Measurements from ENCODE around the gene RUVBL2.

RUVBL2 gene

DNA sequence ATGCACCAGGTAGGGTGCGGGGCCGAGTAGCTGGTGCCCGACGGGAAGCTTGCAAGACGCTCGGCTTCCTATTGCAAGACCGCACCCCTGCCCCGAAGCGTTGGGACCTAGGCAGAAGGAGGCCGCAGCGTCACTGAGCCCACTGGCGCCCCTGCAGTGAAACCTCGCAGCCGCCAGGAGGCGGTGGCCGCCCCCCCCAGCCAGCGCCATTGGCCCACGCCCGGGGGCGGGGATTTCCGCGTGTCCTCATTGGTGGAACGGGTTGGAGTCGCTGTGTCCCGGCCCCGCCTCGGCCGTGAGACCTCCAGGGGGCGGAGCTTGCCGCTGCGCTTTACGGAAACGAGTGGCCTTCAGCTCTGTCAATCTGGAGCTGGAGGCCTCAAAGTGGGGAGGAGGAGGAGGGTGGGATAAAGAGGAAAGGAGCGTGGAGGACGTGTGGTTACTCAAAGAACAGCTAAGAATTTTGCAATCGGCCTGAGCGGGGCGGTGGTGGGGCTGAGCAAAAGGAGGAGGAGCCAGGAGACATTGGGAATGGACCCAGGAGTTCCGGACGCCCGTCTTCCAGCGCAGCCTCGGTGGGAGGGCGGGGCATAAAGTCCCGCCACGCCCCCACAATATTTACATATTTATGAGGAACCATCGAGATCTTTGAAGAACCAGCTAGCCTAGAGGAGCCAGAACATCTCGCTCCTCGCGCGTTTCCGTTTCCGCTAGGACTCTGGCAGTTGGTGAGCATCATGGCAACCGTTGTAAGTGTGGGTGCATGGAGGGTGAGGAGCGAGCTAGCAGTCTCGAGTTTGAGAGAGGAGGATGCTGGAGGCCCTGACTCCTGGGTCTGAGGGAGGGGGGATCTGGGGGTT lies at the start of gene RUVBL2, which contains the start of gene GYS1:
Gene RUVBL2 (plus strand): TSS at position 713 of the 860 bp plus-strand sequence. CDS start 25 bp downstream, at position 738.
Gene GYS1 (minus strand): TSS at position 135 of the 860 bp plus-strand sequence. CDS start 197 bp downstream, outside the sequence.
- no peak for TF ChIP-seq GATA2 (IDR thresholded peaks at IDR 0.05; ENCODE audit: low read depth, low read length)
- TF ChIP-seq GATA3 (IDR thresholded peaks at IDR 0.05; ENCODE audit: low read depth, low read length), result no peak

DNA sequence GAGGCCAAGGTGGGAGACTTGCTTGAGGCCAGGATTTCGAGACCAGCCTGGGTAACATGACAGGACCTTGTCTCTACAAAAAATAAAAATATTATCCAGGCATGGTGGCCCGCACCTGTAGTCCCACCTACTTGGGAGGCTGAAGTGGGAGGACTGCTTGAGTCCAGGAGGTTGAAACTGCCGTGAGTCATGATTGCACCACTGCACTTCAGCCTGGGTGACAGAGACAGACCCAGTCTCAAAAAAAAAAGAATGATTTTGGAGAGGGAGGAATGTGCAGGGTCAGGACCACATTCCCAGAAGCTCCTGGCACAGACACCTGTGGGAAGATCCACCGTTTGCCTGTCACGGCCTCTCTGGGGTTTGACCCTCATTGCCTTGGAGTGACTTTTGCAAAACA lies 48.3 kb upstream of the RUVBL2 start:
- TF ChIP-seq GATA3 (IDR thresholded peaks at IDR 0.05; ENCODE audit: low read depth, low read length) (no peak), GATA2 (IDR thresholded peaks at IDR 0.05; ENCODE audit: low read depth, low read length) (no peak)

DNA sequence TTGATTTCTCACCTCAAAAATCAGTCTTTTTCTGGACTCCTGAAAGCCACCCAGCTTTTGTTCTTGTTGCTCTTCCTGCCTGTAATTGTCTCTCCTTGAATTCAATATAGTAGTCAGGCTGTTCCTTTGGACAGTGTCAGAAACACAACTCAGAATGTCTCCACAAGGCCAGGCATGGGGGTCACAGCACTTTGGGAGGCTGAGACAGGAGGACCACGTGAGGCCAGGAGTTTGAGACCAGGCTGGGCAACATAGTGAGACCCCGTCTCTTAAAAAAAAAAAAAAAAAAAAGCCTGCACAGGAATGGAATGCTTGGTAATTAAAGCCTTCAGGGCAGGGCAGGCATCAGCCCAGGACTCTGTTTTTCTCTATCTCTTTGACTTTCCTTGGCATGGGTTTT lies 47.9 kb upstream of the RUVBL2 start:
- TF ChIP-seq GATA2 (IDR thresholded peaks at IDR 0.05; ENCODE audit: low read depth, low read length) (no peak), GATA3 (IDR thresholded peaks at IDR 0.05; ENCODE audit: low read depth, low read length) (no peak)

DNA sequence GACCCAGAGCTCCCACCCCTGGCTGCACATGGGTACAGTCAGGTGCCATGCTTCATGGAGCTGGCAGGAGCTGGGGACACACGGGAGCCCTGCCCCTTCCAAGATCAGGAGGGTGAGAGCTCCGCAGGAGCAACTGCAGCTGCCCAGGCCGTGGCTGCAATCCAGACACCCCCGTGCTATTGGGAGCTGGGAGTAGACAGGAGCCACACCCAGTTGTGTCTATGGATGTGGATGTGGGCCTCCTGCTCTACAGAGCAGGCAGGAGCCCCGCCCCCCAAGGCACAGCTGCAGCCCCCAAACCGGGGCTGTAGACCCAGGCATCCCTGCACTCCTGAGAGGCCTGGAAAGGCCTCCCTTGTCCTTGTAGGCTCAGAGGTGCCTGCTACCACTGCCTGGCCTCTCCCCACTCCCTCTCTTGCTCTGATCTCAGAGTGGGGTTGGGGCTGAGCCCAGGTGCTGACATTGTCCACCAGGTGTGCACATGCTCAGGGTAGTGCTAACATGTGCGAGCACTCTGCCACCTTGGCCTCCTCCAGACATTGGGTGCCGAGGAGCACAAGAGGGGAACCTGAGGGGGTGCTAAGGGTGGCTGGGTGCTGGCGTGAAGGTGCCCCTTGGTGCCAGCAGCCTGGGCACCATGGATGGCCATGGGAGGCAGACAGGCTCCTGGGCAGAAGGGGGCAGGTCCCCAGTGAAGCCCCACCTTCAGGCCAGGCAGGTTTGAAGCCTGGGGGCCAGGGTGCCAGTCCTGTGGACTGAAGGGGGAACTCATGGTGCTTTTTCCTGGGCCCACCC lies 47.0 kb upstream of the RUVBL2 start:
- TF ChIP-seq GATA3 (IDR thresholded peaks at IDR 0.05; ENCODE audit: low read depth, low read length) (no peak), GATA2 (IDR thresholded peaks at IDR 0.05; ENCODE audit: low read depth, low read length) (no peak)

DNA sequence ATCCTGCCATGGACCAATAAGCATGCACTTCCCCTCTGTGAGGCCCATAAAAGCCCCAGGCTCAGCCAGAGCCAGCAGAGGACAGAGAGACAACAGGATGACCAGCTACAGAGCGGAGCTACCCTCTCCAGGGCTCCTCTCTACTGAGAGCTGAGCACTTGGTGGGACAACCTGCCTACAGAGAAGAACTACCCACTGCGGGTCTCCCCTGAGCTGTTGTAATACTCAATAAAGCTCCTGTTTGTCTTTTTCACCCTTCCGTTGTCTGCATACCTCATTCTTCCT lies 46.5 kb upstream of the RUVBL2 start:
- TF ChIP-seq GATA2 (IDR thresholded peaks at IDR 0.05; ENCODE audit: low read depth, low read length) (no peak), GATA3 (IDR thresholded peaks at IDR 0.05; ENCODE audit: low read depth, low read length) (no peak)

DNA sequence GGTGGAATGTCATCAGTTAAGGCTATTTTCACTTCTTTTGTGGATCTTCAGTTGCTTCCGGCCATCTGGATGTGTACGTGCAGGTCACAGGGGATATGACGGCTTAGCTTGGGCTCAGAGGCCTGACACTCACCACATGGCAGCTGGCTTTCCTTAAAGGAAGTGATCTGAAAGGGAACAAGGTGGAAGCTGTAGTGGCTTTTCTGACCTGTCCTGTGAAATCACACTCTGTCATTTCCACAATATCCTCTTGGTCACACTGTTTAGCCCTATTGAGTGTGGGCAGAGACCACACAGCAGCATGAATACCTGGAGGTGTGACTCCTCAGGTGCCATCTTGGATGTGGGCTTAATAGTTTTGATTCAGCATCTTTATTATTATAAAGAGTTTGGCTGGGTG lies 43.5 kb upstream of the RUVBL2 start:
- no peak for TF ChIP-seq GATA2 (IDR thresholded peaks at IDR 0.05; ENCODE audit: low read depth, low read length)

DNA sequence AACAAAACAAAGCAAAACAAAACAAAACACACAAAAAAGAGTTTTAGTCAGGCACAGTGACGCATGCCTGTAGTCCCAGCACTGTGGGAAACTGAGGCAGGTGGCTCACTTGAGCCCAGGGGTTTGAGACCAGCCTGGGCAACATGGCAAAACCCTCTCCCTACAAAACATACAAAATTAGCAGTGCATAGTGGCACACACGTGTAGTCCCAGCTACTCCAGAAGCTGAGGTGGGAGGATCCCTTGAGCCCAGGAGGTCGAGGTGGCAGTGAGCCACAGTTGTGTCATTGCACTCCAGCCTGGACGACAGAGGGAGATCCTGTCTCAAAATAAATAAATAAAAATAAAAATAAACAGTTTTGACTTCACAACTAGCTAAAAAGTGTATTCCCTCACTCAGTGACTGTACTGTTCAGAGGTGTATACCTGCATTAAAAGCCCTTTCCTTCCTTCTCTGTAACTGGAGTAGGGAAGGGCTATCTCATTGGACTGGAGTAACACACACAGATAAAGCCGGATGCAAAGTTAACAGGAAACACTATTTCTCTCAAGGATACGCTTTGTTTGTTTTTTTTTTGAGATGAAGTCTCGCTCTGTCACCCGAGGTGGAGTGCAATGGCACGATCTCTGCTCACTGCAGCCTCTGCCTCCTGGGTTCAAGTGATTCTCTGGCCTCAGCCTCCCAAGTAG lies 42.7 kb upstream of the RUVBL2 start:
- no peak for TF ChIP-seq GATA2 (IDR thresholded peaks at IDR 0.05; ENCODE audit: low read depth, low read length)
- TF ChIP-seq GATA3 (IDR thresholded peaks at IDR 0.05; ENCODE audit: low read depth, low read length), result no peak

DNA sequence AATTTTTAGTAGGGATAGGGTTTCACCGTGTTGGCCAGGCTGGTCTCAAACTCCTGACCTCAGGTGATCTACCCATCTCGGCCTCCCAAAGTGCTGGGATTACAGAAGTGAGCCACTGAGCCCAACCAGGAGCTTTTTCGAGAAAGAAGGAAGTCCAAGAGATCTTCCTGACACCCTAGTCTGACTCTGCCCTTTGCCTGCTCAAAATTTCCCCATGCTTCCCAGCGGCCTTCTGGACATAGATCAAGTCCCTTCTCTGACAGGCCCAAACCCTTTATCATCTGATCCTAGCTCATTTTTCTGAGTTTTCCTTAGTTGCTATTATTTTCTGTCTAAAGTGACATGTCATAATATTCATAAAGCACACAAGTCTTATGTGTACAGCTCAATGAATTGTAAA lies 40.5 kb upstream of the RUVBL2 start:
- TF ChIP-seq GATA2 (IDR thresholded peaks at IDR 0.05; ENCODE audit: low read depth, low read length) (no peak), GATA3 (IDR thresholded peaks at IDR 0.05; ENCODE audit: low read depth, low read length) (no peak)

DNA sequence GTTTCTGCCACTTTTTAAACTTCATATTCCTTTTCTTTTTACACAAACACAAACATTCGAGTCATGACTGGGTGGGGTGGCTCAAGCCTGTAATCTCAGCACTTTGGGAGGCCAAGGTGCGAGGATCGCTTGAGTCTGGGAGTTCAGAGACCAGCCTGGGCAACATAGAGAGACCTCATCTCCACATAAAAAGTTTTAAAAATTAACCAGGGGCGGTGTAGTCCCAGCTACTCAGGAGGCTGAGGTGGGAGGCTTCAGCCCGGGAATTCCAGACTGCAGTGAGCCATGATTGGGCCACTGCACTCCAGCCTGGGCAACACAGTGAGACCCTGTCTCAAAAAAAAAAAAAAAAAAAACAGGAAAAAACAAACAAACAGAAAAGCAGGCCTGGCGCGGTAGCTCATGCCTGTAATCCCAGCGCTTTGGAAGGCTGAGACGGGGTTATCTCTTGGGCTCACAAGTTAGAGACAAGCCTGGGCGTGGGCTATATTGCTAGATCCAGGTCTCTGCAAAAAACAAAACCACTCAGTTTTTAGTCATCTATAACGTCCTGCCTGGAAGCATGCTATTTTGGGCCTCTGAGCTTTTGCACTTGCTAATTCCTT lies 39.6 kb upstream of the RUVBL2 start:
- TF ChIP-seq GATA3 (IDR thresholded peaks at IDR 0.05; ENCODE audit: low read depth, low read length) (no peak), GATA2 (IDR thresholded peaks at IDR 0.05; ENCODE audit: low read depth, low read length) (no peak)

DNA sequence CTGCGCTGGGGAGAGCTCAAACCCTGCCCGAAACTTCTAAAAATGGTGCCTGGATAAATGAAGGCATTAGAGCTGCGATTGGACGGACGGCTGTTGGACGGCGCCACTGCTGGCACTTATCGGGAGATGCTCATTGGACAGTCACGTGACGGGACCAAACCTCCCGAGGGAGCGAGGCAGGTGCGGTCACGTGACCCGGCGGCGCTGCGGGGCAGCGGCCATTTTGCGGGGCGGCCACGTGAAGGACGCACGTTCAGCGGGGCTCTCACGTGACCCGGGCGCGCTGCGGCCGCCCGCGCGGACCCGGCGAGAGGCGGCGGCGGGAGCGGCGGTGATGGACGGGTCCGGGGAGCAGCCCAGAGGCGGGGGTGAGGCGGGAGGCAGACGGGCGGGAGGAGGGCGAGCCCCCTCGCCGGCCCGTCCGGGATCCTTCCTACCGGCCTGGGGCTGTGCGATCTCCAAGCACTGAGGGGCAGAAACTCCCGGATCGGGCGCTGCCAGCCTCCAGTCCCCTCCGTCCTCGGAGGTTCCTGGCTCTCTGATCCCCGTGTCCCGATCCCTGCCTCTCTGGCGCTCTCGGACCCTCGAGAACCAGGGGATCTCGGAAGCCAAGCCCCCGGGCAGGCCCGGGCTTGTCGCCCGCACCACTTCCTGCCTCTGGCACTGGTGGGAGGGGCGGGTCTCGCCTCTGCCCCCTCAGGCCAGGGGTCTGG lies 38.9 kb upstream of the RUVBL2 start, which contains the start of gene BAX:
Gene BAX (plus strand): TSS at position 281 of the 713 bp plus-strand sequence. CDS start 54 bp downstream, at position 335.
- TF ChIP-seq GATA3 (IDR thresholded peaks at IDR 0.05; ENCODE audit: low read depth, low read length) (no peak), GATA2 (IDR thresholded peaks at IDR 0.05; ENCODE audit: low read depth, low read length) (peak; percentile 58)

DNA sequence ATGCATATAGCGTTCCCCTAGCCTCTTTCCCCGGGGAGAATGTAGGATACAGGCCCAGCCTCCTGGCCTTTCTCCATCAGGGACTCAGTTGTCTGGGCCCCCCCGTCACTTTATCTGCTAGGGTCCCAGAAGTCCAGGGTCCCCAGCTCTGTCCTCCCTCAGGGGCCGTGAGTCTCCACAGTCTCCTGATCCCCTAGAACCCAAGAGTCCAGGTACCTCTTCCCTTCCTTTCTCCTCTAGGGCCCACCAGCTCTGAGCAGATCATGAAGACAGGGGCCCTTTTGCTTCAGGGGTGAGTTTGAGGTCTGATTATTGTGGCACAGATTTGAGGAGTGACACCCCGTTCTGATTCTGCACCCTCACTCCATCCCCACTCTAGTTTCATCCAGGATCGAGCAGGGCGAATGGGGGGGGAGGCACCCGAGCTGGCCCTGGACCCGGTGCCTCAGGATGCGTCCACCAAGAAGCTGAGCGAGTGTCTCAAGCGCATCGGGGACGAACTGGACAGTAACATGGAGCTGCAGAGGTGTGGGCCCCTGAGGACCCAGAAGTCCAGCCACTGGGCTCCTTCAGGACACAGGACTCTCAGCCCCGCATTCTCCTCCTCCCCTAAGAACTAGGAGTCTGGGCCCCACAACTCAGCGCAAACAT lies 38.3 kb upstream of the RUVBL2 start:
- TF ChIP-seq GATA2 (IDR thresholded peaks at IDR 0.05; ENCODE audit: low read depth, low read length), result no peak
- no peak for TF ChIP-seq GATA3 (IDR thresholded peaks at IDR 0.05; ENCODE audit: low read depth, low read length)

DNA sequence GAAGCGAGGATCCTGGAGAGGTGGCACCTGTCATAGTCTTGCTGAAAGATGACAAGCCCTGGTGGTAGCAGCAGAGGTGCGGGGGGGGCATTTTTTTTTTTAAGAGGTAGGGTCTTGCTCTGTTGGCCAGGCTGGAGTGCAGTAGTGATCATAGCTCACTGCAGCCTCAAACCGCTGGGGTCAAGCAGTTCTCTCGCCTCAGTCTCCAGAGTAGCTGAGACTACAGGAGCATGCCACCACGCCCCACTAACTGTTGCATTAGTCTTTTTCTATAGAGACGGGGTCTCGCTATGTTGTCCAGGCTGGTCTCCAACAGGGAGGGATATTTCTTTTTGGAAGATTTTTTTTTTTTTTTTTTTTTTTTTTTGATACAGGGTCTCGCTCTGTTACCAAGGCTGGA lies 35.7 kb upstream of the RUVBL2 start:
- no peak for TF ChIP-seq GATA3 (IDR thresholded peaks at IDR 0.05; ENCODE audit: low read depth, low read length)
- no peak for TF ChIP-seq GATA2 (IDR thresholded peaks at IDR 0.05; ENCODE audit: low read depth, low read length)
